Stomach (tissue), 4 donors: Measurements from ENCODE around the gene NTF3.

Source experiments
- POLR2A ChIP-seq, 4 donors: fragments of 450-650 bp; IDR thresholded peaks; one replicate each; pipeline ENCODE4 v1.6.1; 2016; ENCODE audit warnings: antibody characterized with exemption in 4 of 4, control low read depth in 2 of 4, mild to moderate bottlenecking in 1 of 4, moderate library complexity in 1 of 4
- POLR2AphosphoS5 ChIP-seq, 3 donors: sonication (generic); formaldehyde crosslinking; IDR thresholded peaks; one replicate each; pipeline ENCODE4 v1.6.1; 2016; ENCODE audit warnings: antibody characterized with exemption in 3 of 3

- TF ChIP-seq POLR2AphosphoS5 (IDR thresholded peaks at IDR 0.05) (no peak), POLR2A (IDR thresholded peaks at IDR 0.05) (no peak)
Observed at GRCh38 chr12:5460817-5461216, 28.9 kb downstream of the NTF3 start.
